ENCODE measurements around the gene TMEM115.

GRCh38 chr3:50395070-50395860, 35.9 kb upstream of the TMEM115 start:
- TF ChIP-seq POLR2A (IDR thresholded peaks at IDR 0.05; ENCODE audit: low read depth, low read length), result no peak
- TF ChIP-seq TAF1 (IDR thresholded peaks at IDR 0.05; ENCODE audit: borderline replicate concordance, low read depth, low read length), result no peak
